H9 (cell line): Measurements from ENCODE around the gene MROH8. TPM values are rescaled to one million over a fixed set of nuclear protein-coding genes. Genes with fewer than 3 reads are reported as not detected.

Source experiments
- DNase-seq: peaks from one replicate; pipeline ENCODE4 v3.0.0-alpha.2; 2017
- H2AFZ ChIP-seq: one replicate; pipeline ENCODE4 v1.6.1; 2013; ENCODE audit warnings: mild to moderate bottlenecking, low read length, control low read depth, moderate library complexity
- H2AK5ac ChIP-seq: 2 replicates; pipeline ENCODE4 v1.6.1; 2013; ENCODE audit warnings: low read length, control low read depth, mixed read lengths; ENCODE audit not compliant: insufficient read length
- H2BK120ac ChIP-seq: one replicate; pipeline ENCODE4 v1.6.1; 2013; ENCODE audit warnings: low read depth, mild to moderate bottlenecking, low read length, control low read depth, inconsistent platforms; ENCODE audit not compliant: poor library complexity, severe bottlenecking
- H2BK12ac ChIP-seq: 2 replicates; pipeline ENCODE4 v1.6.1; 2013; ENCODE audit warnings: low read length, control low read depth, mixed read lengths, low read depth; ENCODE audit not compliant: insufficient read length
- H2BK15ac ChIP-seq: 2 replicates; pipeline ENCODE4 v1.6.1; 2013; ENCODE audit warnings: low read depth, low read length, control low read depth
- H2BK20ac ChIP-seq: one replicate; pipeline ENCODE4 v1.6.1; 2013; ENCODE audit warnings: low read depth, mild to moderate bottlenecking, low read length, control low read depth, inconsistent platforms; ENCODE audit not compliant: poor library complexity, severe bottlenecking
- H2BK5ac ChIP-seq: 2 replicates; pipeline ENCODE4 v1.6.1; 2013; ENCODE audit warnings: low read length, control low read depth, mixed read lengths; ENCODE audit not compliant: insufficient read length
- H3K14ac ChIP-seq: 2 replicates; pipeline ENCODE4 v1.6.1; 2013; ENCODE audit warnings: low read length, control low read depth; ENCODE audit not compliant: insufficient read depth
- H3K18ac ChIP-seq: 2 replicates; pipeline ENCODE4 v1.6.1; 2013; ENCODE audit warnings: low read depth, mild to moderate bottlenecking, mixed read lengths, low read length, control low read depth; ENCODE audit not compliant: insufficient read length
- H3K23ac ChIP-seq: 2 replicates; pipeline ENCODE4 v1.6.1; 2013; ENCODE audit warnings: low read length, control low read depth, mixed read lengths, low read depth; ENCODE audit not compliant: insufficient read length
- H3K23me2 ChIP-seq: 2 replicates; pipeline ENCODE4 v1.6.1; 2013; ENCODE audit warnings: low read depth, mild to moderate bottlenecking, mixed read lengths, low read length, control low read depth; ENCODE audit not compliant: insufficient read length, poor library complexity, severe bottlenecking
- H3K27ac ChIP-seq: 2 replicates; pipeline ENCODE4 v1.5.1; 2013; ENCODE audit warnings: low read length, control low read depth, mixed read lengths, low read depth; ENCODE audit not compliant: insufficient read length
- H3K27me3 ChIP-seq: 2 replicates; pipeline ENCODE4 v1.6.1; 2013; ENCODE audit warnings: low read length, control low read depth, inconsistent platforms; ENCODE audit not compliant: insufficient read depth
- H3K4ac ChIP-seq: 2 replicates; pipeline ENCODE4 v1.6.1; 2013; ENCODE audit warnings: low read depth, mild to moderate bottlenecking, control low read depth, inconsistent platforms, low read length, moderate library complexity
- H3K4me1 ChIP-seq: 2 replicates; pipeline ENCODE4 v1.6.1; 2013; ENCODE audit warnings: low read length, control low read depth, inconsistent platforms; ENCODE audit not compliant: insufficient read depth
- H3K4me2 ChIP-seq: 2 replicates; pipeline ENCODE4 v1.6.1; 2013; ENCODE audit warnings: low read length, control low read depth, mixed read lengths; ENCODE audit not compliant: insufficient read length, insufficient read depth
- H3K56ac ChIP-seq: 2 replicates; pipeline ENCODE4 v1.6.1; 2013; ENCODE audit warnings: low read depth, mild to moderate bottlenecking, mixed read lengths, low read length, control low read depth; ENCODE audit not compliant: insufficient read length
- H3K79me1 ChIP-seq: 2 replicates; pipeline ENCODE4 v1.6.1; 2013; ENCODE audit warnings: low read depth, mild to moderate bottlenecking, moderate library complexity, low read length, control low read depth, inconsistent platforms; ENCODE audit not compliant: insufficient read depth, poor library complexity, severe bottlenecking
- H3K79me2 ChIP-seq: 2 replicates; pipeline ENCODE4 v1.6.1; 2013; ENCODE audit warnings: low read length, control low read depth, inconsistent platforms; ENCODE audit not compliant: insufficient read depth
- H3K9ac ChIP-seq: 2 replicates; pipeline ENCODE4 v1.6.1; 2013; ENCODE audit warnings: low read length, control low read depth, mixed read lengths; ENCODE audit not compliant: insufficient read length; ENCODE audit errors: extremely low read depth
- H3K9me3 ChIP-seq: one replicate; pipeline ENCODE4 v1.6.1; 2013; ENCODE audit warnings: low read depth, low read length, inconsistent platforms; ENCODE audit not compliant: control insufficient read depth
- H3T11ph ChIP-seq: one replicate; pipeline ENCODE4 v1.6.1; 2013; ENCODE audit warnings: mild to moderate bottlenecking, low read length, control low read depth, inconsistent platforms
- H4K20me1 ChIP-seq: one replicate; pipeline ENCODE4 v1.6.1; 2013; ENCODE audit not compliant: control insufficient read depth, insufficient read length, insufficient read depth
- H4K5ac ChIP-seq: 2 replicates; pipeline ENCODE4 v1.6.1; 2013; ENCODE audit warnings: low read depth, mild to moderate bottlenecking, mixed read lengths, low read length, control low read depth; ENCODE audit not compliant: insufficient read length
- H4K8ac ChIP-seq: replicated peaks from 2 replicates; pipeline ENCODE4 v1.6.1; 2013; ENCODE audit warnings: low read length, control low read depth, mixed read lengths, low read depth; ENCODE audit not compliant: insufficient read length
- H4K91ac ChIP-seq: 2 replicates; pipeline ENCODE4 v1.6.1; 2013; ENCODE audit warnings: low read depth, mild to moderate bottlenecking, moderate library complexity, mixed read lengths, low read length, control low read depth; ENCODE audit not compliant: insufficient read length
- H3K27ac Mint-ChIP-seq, 3 experiments: 2 replicates in 2 of 3; 3 replicates in 1 of 3; pipeline ENCODE4 v1.8.0; 2020 to 2021; ENCODE audit warnings: mixed read lengths in 3 of 3, mild to moderate bottlenecking in 1 of 3, moderate library complexity in 1 of 3
- H3K27me3 Mint-ChIP-seq: 2 replicates; pipeline ENCODE4 v1.8.0; 2021; ENCODE audit warnings: low read depth, mild to moderate bottlenecking, moderate library complexity, mixed read lengths
- H3K36me3 Mint-ChIP-seq, 3 experiments: 2 replicates in 2 of 3; 3 replicates in 1 of 3; pipeline ENCODE4 v1.8.0; 2020 to 2021; ENCODE audit warnings: low read depth in 3 of 3, mixed read lengths in 3 of 3; ENCODE audit not compliant: insufficient read depth in 1 of 3
- H3K4me1 Mint-ChIP-seq, 2 experiments: 2 replicates each; pipeline ENCODE4 v1.8.0; 2020; ENCODE audit warnings: mixed read lengths in 2 of 2
- H3K4me3 Mint-ChIP-seq, 2 experiments: 2 replicates in 1 of 2; 3 replicates in 1 of 2; pipeline ENCODE4 v1.8.0; 2020 to 2021; ENCODE audit warnings: mild to moderate bottlenecking in 2 of 2, mixed read lengths in 2 of 2, moderate library complexity in 1 of 2
- H3K9me3 Mint-ChIP-seq, 2 experiments: 2 replicates in 1 of 2; 3 replicates in 1 of 2; pipeline ENCODE4 v1.8.0; 2020; ENCODE audit warnings: mild to moderate bottlenecking in 2 of 2, mixed read lengths in 2 of 2, moderate library complexity in 1 of 2
- CTCF ChIP-seq: fragments of 200-600 bp; sonication (generic); conservative IDR thresholded peaks from 3 replicates; pipeline ENCODE4 v1.8.0; 2021; ENCODE audit warnings: antibody characterized with exemption, mild to moderate bottlenecking
- WGBS: extraction: QIAGEN DNeasy Blood & Tissue Kit; methylation state at CpG from one replicate; pipeline ENCODE4 v1.1.7; 2013; ENCODE audit warnings: missing lambda C conversion rate, low lambda C conversion rate, mixed read lengths; ENCODE audit not compliant: insufficient read length; ENCODE audit errors: extremely low coverage; 5-methylcytosine and 5-hydroxymethylcytosine counted together
- total RNA-seq: library from RNA; stranded (reverse); gene quantifications from 2 replicates; pipeline ENCODE4 v1.2.1, GENCODE V29; 2021

MROH8 gene
- total RNA-seq, 1 experiment from 2014 or later = 0.90 TPM

- Histone ChIP-seq H2BK5ac (no peak overlapping the region), H3K27ac (no peak overlapping the region), H4K5ac (no peak overlapping the region), H3K79me1 (no peaks in the 10 kb centered on the region), H3T11ph (no peak overlapping the region), H4K8ac (no peak overlapping the region), H2BK120ac (no peak overlapping the region), H4K91ac (no peak overlapping the region), H3K9ac (no peak overlapping the region), H3K23me2 (no peaks in the 10 kb centered on the region), H3K14ac (no peak overlapping the region), H3K23ac (no peak overlapping the region), H3K27me3 (no peaks in the 10 kb centered on the region), H2BK12ac (no peak overlapping the region), H4K20me1 (no peaks in the 10 kb centered on the region), H3K4me2 (no peak overlapping the region), H3K18ac (no peak overlapping the region), H2BK20ac (no peak overlapping the region), H3K4me1 (no peaks in the 10 kb centered on the region), H3K56ac (no peak overlapping the region), H3K79me2 (no peaks in the 10 kb centered on the region), H2AFZ (no peak overlapping the region), H2AK5ac (no peak overlapping the region), H2BK15ac (no peak overlapping the region), H3K9me3 (no peaks in the 10 kb centered on the region), H3K4ac (no peak overlapping the region)
- DNase-seq = no peak
- no peak for TF ChIP-seq CTCF
- H3K36me3 Mint-ChIP-seq = no peaks in the 10 kb centered on the region
- no CpG with 5 or more reads among the region's 6 CpGs for WGBS
- H3K4me1 Mint-ChIP-seq = no peaks in the 10 kb centered on the region; a peak in 2 of 4 replicates
- H3K9me3 Mint-ChIP-seq = no peaks in the 10 kb centered on the region; a peak in 1 of 5 replicates
- H3K27me3 Mint-ChIP-seq = peaks cover 8% of the 10 kb centered on the region
- no peak overlapping the region for H3K27ac Mint-ChIP-seq
- no peak overlapping the region for H3K4me3 Mint-ChIP-seq
Observed at GRCh38 chr20:37162646-37163045, 16.7 kb downstream of the MROH8 start.
